ENCODE results near the gene TPCN1.

DNA sequence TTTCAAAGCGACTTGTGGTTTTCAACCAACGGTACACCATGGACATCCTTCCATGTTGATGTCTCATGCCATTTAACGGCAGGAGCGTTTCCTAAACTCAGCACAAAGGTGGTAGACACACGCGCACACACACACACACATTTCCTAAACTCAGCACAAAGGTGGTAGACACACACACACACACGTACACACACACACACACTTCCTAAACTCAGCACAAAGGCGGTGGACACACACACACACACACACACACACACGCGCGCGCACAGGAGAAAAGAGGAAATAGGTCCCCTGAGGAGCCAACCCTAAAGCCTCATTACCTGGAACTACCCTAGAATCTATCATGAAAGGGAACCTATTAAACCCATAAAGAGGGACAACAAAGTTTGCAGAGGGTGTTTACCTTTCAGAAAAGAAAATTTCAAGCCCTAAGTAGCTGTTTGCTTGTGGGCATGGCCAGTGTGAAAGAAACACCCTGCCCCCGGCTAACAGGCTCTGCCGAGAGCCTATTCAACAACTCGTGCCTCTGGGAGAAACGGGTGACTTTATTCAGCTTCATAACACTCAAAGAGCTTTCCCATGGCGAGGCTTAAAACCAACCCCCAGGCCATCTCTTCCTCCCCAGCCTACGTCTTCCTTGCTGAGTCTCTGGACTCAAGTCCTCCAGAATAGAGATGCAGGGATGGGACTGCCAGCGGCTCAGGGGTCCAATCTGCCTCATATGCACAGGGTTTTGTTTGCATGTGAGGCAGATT lies 81.8 kb downstream of the TPCN1 start:
- TF ChIP-seq POLR2A (IDR thresholded peaks at IDR 0.05): no peak
- TF ChIP-seq, protein P1, sequence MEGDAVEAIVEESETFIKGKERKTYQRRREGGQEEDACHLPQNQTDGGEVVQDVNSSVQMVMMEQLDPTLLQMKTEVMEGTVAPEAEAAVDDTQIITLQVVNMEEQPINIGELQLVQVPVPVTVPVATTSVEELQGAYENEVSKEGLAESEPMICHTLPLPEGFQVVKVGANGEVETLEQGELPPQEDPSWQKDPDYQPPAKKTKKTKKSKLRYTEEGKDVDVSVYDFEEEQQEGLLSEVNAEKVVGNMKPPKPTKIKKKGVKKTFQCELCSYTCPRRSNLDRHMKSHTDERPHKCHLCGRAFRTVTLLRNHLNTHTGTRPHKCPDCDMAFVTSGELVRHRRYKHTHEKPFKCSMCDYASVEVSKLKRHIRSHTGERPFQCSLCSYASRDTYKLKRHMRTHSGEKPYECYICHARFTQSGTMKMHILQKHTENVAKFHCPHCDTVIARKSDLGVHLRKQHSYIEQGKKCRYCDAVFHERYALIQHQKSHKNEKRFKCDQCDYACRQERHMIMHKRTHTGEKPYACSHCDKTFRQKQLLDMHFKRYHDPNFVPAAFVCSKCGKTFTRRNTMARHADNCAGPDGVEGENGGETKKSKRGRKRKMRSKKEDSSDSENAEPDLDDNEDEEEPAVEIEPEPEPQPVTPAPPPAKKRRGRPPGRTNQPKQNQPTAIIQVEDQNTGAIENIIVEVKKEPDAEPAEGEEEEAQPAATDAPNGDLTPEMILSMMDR (IDR thresholded peaks at IDR 0.05): no peak
